ENCODE results near the gene NOP14. TPM values are rescaled to one million over a fixed set of nuclear protein-coding genes. Genes with fewer than 3 reads are reported as not detected.

NOP14 gene
- total and polyA plus RNA-seq, 3 donors from 2014 or later, result 15.0 to 25.4 (median 17.4) TPM

DNA sequence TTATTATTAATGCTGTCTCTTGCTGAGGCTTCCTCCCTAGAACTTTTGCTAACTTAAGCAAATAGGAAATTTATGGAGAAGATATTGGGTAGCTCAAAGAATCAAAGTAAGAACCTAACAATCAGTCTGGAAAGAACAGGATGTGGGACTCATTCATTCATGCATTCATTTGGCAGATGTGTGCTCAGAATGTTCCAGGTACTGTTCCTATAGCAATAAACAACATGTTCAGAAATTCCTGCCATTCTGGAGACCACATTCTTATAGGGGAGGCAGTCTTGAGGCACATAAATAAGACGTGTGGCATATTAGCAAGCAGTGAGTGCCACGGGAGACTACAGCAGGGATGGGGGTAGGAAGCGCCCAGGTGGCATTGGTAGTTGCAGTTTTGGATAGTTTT, 5.2 kb upstream of the NOP14 start:
- Histone ChIP-seq H3K4me3 (no peak overlapping the region), H3K27ac (no peak overlapping the region), H3K27me3 (no peaks in the 10 kb centered on the region), H3K4me1 (peaks cover 3% of the 10 kb centered on the region), H3K9me3 (no peaks in the 10 kb centered on the region), H3K36me3 (ENCODE audit: low read depth, missing control alignments) (no peaks in the 10 kb centered on the region)
- WGBS, 2 donors, result 69 to 74% methylated on average over 3 of the region's 3 CpGs
- DNase-seq, result no peak
- intact Hi-C loops (cut with DNase I; ENCODE audit: low total_unique reads), result no loop called here
- no peak for TF ChIP-seq CTCF (IDR thresholded peaks at IDR 0.05)
- no peak for TF ChIP-seq POLR2A (IDR thresholded peaks at IDR 0.05)

GRCh38 chr4:2965262-2965661, 2.1 kb upstream of the NOP14 start:
- no peak for DNase-seq
- intact Hi-C loops (cut with DNase I; ENCODE audit: low total_unique reads), result no loop called here
- no peak for TF ChIP-seq POLR2A (IDR thresholded peaks at IDR 0.05)
- no peak for TF ChIP-seq CTCF (IDR thresholded peaks at IDR 0.05)
- H3K4me3 ChIP-seq, result no peak overlapping the region
- H3K4me1 ChIP-seq, result peaks cover 13% of the 10 kb centered on the region
- no peak overlapping the region for H3K27ac ChIP-seq
- H3K27me3 ChIP-seq, result no peaks in the 10 kb centered on the region
- no peaks in the 10 kb centered on the region for H3K36me3 ChIP-seq (ENCODE audit: low read depth, missing control alignments)
- H3K9me3 ChIP-seq, result no peaks in the 10 kb centered on the region
- 87 to 93% methylated on average over 16 of the region's 16 CpGs for WGBS, 2 donors

DNA sequence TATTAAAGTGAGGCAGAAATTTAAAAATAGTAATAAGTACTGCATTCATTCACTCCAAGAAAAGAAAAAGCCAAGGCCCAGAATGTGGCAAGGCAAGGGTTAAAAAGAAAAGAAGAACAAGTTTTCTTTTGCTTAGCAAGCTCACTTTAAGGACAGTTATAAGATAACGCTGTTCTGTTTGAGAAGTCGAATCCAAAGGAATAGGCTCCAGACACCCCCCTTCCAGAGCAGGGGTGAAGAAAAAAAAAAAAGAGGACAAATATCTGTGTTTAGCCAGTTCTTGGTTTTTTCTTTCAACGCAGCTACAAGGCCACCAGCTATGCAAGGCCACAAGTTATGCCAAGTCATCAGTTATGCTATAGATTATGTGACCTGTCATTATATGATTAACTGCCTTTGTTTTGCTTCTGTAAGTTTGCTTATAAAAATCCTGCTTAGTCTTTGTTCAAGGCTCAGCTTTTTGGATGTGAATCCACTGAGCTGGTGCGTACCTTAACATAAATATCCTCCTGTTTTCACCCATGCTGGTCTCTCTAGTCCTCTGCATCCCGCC, 1.6 kb upstream of the NOP14 start:
- DNase-seq, result no peak
- Histone ChIP-seq H3K36me3 (ENCODE audit: low read depth, missing control alignments) (no peaks in the 10 kb centered on the region), H3K27ac (no peak overlapping the region), H3K9me3 (no peaks in the 10 kb centered on the region), H3K27me3 (no peaks in the 10 kb centered on the region), H3K4me1 (peaks cover 13% of the 10 kb centered on the region), H3K4me3 (peak overlapping the region in 1 of 2 donors; percentile 99)
- 35 to 42% methylated on average over 5 of the region's 5 CpGs for WGBS, 2 donors
- TF ChIP-seq POLR2A (IDR thresholded peaks at IDR 0.05), result no peak
- no peak for TF ChIP-seq CTCF (IDR thresholded peaks at IDR 0.05)
- intact Hi-C loops (cut with DNase I; ENCODE audit: low total_unique reads), result no loop called here

- peaks cover 13% of the 10 kb centered on the region for H3K4me1 ChIP-seq
- TF ChIP-seq POLR2A (IDR thresholded peaks at IDR 0.05) (no peak), CTCF (IDR thresholded peaks at IDR 0.05) (no peak)
- H3K4me3 ChIP-seq, result peak overlapping the region; percentile 91 to 99
- no peaks in the 10 kb centered on the region for H3K9me3 ChIP-seq
- H3K27ac ChIP-seq, result peak overlapping the region; percentile 66 to 86
- WGBS, 2 donors, result 0% methylated on average over 3 to 36 of the region's 38 CpGs
- H3K27me3 ChIP-seq, result no peaks in the 10 kb centered on the region
- no peaks in the 10 kb centered on the region for H3K36me3 ChIP-seq (ENCODE audit: low read depth, missing control alignments)
- intact Hi-C loops (cut with DNase I; ENCODE audit: low total_unique reads), result no loop called here
- DNase-seq, result peak; percentile 48
These were observed 813 bp upstream of the NOP14 start for GRCh38 chr4:2963966-2964471.

GRCh38 chr4:2962614-2963174, 512 bp downstream of the NOP14 start:
- intact Hi-C loops (cut with DNase I; ENCODE audit: low total_unique reads), result no loop called here
- Histone ChIP-seq H3K4me1 (peaks cover 13% of the 10 kb centered on the region), H3K4me3 (peak overlapping the region; percentile 91 to 99), H3K27ac (peak overlapping the region; percentile 74 to 86), H3K9me3 (no peaks in the 10 kb centered on the region), H3K36me3 (ENCODE audit: low read depth, missing control alignments) (no peaks in the 10 kb centered on the region), H3K27me3 (no peaks in the 10 kb centered on the region)
- 0 to 1% methylated on average over 16 to 40 of the region's 40 CpGs for WGBS, 2 donors
- TF ChIP-seq POLR2A (IDR thresholded peaks at IDR 0.05), result no peak
- no peak for TF ChIP-seq CTCF (IDR thresholded peaks at IDR 0.05)
- DNase-seq, result peak; percentile 70

Measured in testis (tissue), 3 donors.